Right lobe of liver (tissue), 6 donors: ENCODE data around the gene IPO13. TPM values are rescaled to one million over a fixed set of nuclear protein-coding genes. Genes with fewer than 3 reads are reported as not detected.

Experiments used
- ATAC-seq, 4 donors: fragments of 200-7000 bp; cut with Tn5 transposase; one replicate each; pipeline ENCODE4 v1.9.1; 2020; ENCODE audit warnings: mild to moderate bottlenecking in 4 of 4, moderate library complexity in 4 of 4
- DNase-seq, 3 donors: peaks; one replicate each; pipeline ENCODE4 v3.0.0-alpha.2; 2020
- H3K27ac ChIP-seq, 3 donors: fragments of 200-600 bp; one replicate each; pipeline ENCODE4 v1.8.0; 2022
- H3K27me3 ChIP-seq, 2 donors: fragments of 200-600 bp; one replicate each; pipeline ENCODE4 v1.8.0; 2022
- H3K36me3 ChIP-seq, 4 donors: fragments of 200-600 bp; sonication (generic) in 1 of 4; one replicate each; pipeline versions ENCODE4 v1.5.1 to v1.8.0; 2017 to 2022; ENCODE audit warnings: control low read depth in 1 of 4
- H3K4me1 ChIP-seq, 4 donors: fragments of 200-600 bp; sonication (generic) in 1 of 4; one replicate each; pipeline versions ENCODE4 v1.5.1 to v1.8.0; 2017 to 2022; ENCODE audit warnings: control low read depth in 1 of 4
- H3K4me3 ChIP-seq, 3 donors: fragments of 200-600 bp; one replicate each; pipeline ENCODE4 v1.8.0; 2022
- H3K9me3 ChIP-seq, 4 donors: fragments of 200-600 bp; sonication (generic) in 1 of 4; one replicate each; pipeline versions ENCODE4 v1.5.1 to v1.8.0; 2017 to 2022; ENCODE audit warnings: control low read depth in 1 of 4
- POLR2A ChIP-seq: fragments of 450-650 bp; IDR thresholded peaks from one replicate; pipeline ENCODE4 v1.6.1; 2017; ENCODE audit warnings: antibody characterized with exemption, mild to moderate bottlenecking
- WGBS: methylation state at CpG from one replicate; pipeline ENCODE4 v1.1.6; 2018; ENCODE audit warnings: low coverage, low lambda C conversion rate; ENCODE audit not compliant: insufficient coverage; ENCODE audit errors: missing lambda C conversion rate; 5-methylcytosine and 5-hydroxymethylcytosine counted together
- intact Hi-C, 2 donors: fragments of 100-400 bp; cut with DNase I; formaldehyde crosslinking; loops; one replicate each; pipeline versions ENCODE4 v1.11.2 to v1.14.1; 2022
- total RNA-seq, 6 experiments: library from RNA; depleted of rRNA in 2 of 6; stranded (reverse); fragments of >200 nt in 2 of 6; fragmentation: NEBNext Ultra II Directional in 3 of 6; extraction: Animal tissue kit (Norgen Biotek cat#: 25700) in 3 of 6; gene quantifications; one replicate each; pipeline versions ENCODE4 v1.1.0 to v1.2.4, GENCODE V29; 2016 to 2023
- TF ChIP-seq, protein P1 (sequence below), 4 donors: fragments of 200-600 bp in 3 of 4; fragments of 450-650 bp in 1 of 4; IDR thresholded peaks; one replicate each; pipeline versions ENCODE4 v1.5.1 to v1.8.0; 2016 to 2022; ENCODE audit warnings: antibody characterized with exemption in 4 of 4, mild to moderate bottlenecking in 2 of 4
- donor health status: DM: no; HTN: yes; CAD: no.
- donor health status: DM: no; HTN: no; CAD: no.
- donor health status: DM: no; HTN: no; CAD: no.
- donor health status: DM: no; HTN: yes; CAD: no.
- donor health status: DM: no; HTN: yes; CAD: no.

Gene IPO13
- total RNA-seq, 6 experiments from 2014 or later = 12.4 to 18.9 (median 14.8) TPM

DNA sequence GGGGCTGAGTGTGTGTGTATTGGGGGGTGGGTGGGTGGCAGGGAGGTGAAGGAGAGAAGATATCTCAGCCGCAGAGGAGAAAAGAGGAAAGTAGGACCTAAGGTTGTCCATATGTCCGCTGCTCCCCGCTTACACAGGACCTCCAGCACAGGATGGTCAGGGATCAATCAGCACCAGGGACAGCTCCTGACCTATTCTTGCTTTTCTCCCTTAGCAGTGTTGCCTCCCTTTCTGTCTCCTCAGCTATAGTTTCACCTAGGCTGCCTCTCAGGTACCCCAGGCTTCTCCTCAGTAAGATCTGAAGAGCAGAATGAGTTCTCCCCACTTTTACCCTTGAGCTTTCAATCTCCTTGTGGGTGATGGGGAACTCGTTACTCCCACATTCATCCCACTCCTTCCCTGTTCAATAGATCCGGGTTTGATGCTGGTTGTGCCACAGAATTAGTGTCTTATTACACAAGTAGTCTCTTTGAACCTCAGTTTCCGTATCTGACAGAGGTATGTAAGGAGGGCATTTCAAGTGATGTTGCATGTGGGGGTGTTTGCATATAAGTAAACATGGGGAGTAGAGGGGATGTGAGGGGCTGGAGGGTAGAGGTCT, 21.7 kb downstream of the IPO13 start:
- 84% methylated on average over 4 of the region's 6 CpGs for WGBS
- intact Hi-C loops = no loop called here
- DNase-seq (no peak), ATAC-seq (no peak)
- H3K36me3 ChIP-seq = no peaks in the 10 kb centered on the region
- no peaks in the 10 kb centered on the region for H3K9me3 ChIP-seq
- no peaks in the 10 kb centered on the region for H3K27me3 ChIP-seq
- peaks cover 0 to 8% (median 3%) of the 10 kb centered on the region in 4 donors for H3K4me1 ChIP-seq
- no peak overlapping the region for H3K27ac ChIP-seq
- H3K4me3 ChIP-seq = no peak overlapping the region
- TF ChIP-seq POLR2A = no peak
- TF ChIP-seq, protein P1, sequence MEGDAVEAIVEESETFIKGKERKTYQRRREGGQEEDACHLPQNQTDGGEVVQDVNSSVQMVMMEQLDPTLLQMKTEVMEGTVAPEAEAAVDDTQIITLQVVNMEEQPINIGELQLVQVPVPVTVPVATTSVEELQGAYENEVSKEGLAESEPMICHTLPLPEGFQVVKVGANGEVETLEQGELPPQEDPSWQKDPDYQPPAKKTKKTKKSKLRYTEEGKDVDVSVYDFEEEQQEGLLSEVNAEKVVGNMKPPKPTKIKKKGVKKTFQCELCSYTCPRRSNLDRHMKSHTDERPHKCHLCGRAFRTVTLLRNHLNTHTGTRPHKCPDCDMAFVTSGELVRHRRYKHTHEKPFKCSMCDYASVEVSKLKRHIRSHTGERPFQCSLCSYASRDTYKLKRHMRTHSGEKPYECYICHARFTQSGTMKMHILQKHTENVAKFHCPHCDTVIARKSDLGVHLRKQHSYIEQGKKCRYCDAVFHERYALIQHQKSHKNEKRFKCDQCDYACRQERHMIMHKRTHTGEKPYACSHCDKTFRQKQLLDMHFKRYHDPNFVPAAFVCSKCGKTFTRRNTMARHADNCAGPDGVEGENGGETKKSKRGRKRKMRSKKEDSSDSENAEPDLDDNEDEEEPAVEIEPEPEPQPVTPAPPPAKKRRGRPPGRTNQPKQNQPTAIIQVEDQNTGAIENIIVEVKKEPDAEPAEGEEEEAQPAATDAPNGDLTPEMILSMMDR (IDR thresholded peaks at IDR 0.05) = no peak

DNA sequence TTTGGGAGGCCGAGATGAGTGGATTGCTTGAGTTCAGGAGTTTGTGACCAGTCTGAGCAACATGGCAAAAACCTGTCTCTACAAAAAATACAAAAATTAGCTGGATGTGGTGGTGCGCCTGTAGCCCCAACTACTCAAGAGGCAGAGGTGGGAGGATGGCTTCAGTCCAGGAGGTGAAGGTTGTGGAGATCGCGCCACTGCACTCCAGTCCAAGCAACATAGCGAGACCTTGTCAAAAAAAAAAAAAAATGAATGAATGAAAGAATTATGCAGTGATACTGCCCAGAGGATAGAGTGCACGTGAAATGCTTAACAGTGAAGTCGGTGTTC, 22.6 kb downstream of the IPO13 start:
- 56% methylated on average over 7 of the region's 7 CpGs for WGBS
- TF ChIP-seq, protein P1 (IDR thresholded peaks at IDR 0.05) = no peak
- no peak for TF ChIP-seq POLR2A
- no peak for ATAC-seq
- Histone ChIP-seq H3K4me1 (peaks cover 0 to 8% (median 3%) of the 10 kb centered on the region in 4 donors), H3K36me3 (no peaks in the 10 kb centered on the region), H3K4me3 (peak overlapping the region in 1 of 3 donors; percentile 98), H3K27me3 (no peaks in the 10 kb centered on the region), H3K27ac (no peak overlapping the region), H3K9me3 (no peaks in the 10 kb centered on the region)
- no peak for DNase-seq
- intact Hi-C loops = no loop called here

DNA sequence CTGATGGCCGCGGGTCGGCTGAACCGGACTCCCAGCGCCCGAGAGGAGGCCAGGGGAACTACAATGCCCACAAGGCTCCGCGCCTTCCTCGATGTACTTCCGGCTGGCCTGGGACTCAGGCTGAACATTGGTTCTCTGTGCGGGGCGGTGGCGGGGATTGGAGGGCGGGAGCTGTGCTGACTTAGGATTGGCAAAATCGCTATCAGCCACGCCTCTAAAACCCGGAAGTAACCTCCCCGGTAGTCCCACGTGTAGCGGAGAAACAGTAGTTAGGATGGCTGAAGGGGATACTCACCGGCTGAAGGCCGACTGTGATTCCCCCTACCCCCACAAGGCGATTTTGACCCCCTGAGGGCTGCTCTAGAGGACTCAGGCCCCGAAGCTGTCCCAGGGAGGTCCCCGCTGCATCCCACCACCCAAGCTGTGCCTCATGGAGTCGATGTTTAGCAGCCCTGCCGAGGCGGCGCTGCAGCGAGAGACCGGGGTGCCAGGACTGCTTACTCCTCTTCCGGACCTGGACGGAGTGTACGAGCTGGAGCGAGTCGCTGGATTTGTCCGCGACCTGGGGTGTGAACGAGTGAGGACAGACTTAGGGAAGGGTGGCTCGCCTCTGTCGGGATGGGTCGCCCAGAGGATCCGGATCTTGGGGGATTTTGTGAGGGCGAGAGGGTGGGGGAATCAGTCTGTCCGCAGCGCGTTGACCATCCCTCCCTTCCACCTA, 23.2 kb downstream of the IPO13 start, which contains the start of gene DPH2:
Gene DPH2, plus strand, starts transcription at position 265 of the 721 bp plus-strand sequence. Its CDS starts 166 bp downstream, at position 431.
- Histone ChIP-seq H3K9me3 (no peaks in the 10 kb centered on the region), H3K36me3 (no peaks in the 10 kb centered on the region), H3K4me3 (peak within 1 kb of the TSS; percentile 77 to 98 (median 86)), H3K4me1 (peaks cover 0 to 8% (median 3%) of the 10 kb centered on the region in 4 donors), H3K27ac (no peak within 1 kb of the TSS), H3K27me3 (no peaks in the 10 kb centered on the region)
- TF ChIP-seq POLR2A = peak; percentile 27
- TF ChIP-seq, protein P1 (IDR thresholded peaks at IDR 0.05) = peak in 1 of 4 donors; percentile 14
- peak; percentile 97 to 98 (median 98) for DNase-seq
- intact Hi-C loops = no loop called here
- ATAC-seq = peak; percentile 87 to 93 (median 90)
- 0% methylated on average over 16 of the region's 47 CpGs for WGBS

DNA sequence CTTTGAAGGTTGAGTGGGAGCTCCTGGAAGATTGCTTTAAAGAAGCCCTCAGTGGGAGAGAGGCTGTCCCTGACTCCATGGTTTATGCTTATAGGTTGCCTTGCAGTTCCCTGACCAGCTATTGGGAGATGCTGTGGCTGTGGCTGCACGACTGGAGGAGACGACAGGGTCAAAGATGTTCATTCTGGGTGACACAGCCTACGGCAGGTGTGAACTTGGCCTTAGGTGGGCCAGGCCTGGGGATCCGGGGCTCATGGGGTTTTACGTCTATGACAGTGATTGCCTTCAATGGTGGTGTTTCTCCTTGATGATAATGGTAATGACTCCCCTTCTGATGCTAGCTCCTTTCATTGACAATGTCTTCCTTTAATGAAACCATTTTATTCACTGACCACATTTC, 23.8 kb downstream of the IPO13 start:
- H3K27ac ChIP-seq = no peak overlapping the region
- DNase-seq (peak in 1 of 3 donors; percentile 50), ATAC-seq (no peak)
- H3K27me3 ChIP-seq = no peaks in the 10 kb centered on the region
- intact Hi-C loops = no loop called here
- no peaks in the 10 kb centered on the region for H3K36me3 ChIP-seq
- WGBS = 56% methylated on average over 4 of the region's 5 CpGs
- no peaks in the 10 kb centered on the region for H3K9me3 ChIP-seq
- peak overlapping the region; percentile 77 to 98 (median 86) for H3K4me3 ChIP-seq
- TF ChIP-seq POLR2A = no peak
- TF ChIP-seq, protein P1 (IDR thresholded peaks at IDR 0.05) = no peak
- H3K4me1 ChIP-seq = peaks cover 0 to 9% (median 3%) of the 10 kb centered on the region in 4 donors
